ENCODE data around the gene TBC1D1. TPM values are rescaled to one million over a fixed set of nuclear protein-coding genes. Genes with fewer than 3 reads are reported as not detected.

Gene TBC1D1
- total RNA-seq, 1 donor from 2014 or later: 54.5 TPM

GRCh38 chr4:37885496-37885895, 5.4 kb upstream of the TBC1D1 start:
- no peaks in the 10 kb centered on the region for H3K9me3 Mint-ChIP-seq (ENCODE audit: unreplicated experiment)
- TF ChIP-seq EZH2 (IDR thresholded peaks at IDR 0.05; ENCODE audit: insufficient read depth, low read length): no peak
- no peak for TF ChIP-seq CTCF (IDR thresholded peaks at IDR 0.05; ENCODE audit: insufficient read depth, low read depth, low read length)
- H2AFZ ChIP-seq (ENCODE audit: low read depth, low read length): no peak overlapping the region
- DNase-seq (ENCODE audit: low read depth) (peak; percentile 41), FAIRE-seq (no peak)
- no peak overlapping the region for H3K9ac ChIP-seq (ENCODE audit: low read length)
- H3K9me3 ChIP-seq (ENCODE audit: insufficient read depth, low read depth, low read length): no peaks in the 10 kb centered on the region
- no peak overlapping the region for H3K4me3 Mint-ChIP-seq (ENCODE audit: unreplicated experiment)
- H3K4me3 ChIP-seq (ENCODE audit: insufficient read depth, low read depth, low read length): no peak overlapping the region
- H3K27me3 Mint-ChIP-seq (ENCODE audit: low read depth, unreplicated experiment): peaks cover 41% of the 10 kb centered on the region
- peaks cover 7% of the 10 kb centered on the region for H3K4me1 ChIP-seq (ENCODE audit: insufficient read depth, low read length)
- peaks cover 17% of the 10 kb centered on the region for H3K27me3 ChIP-seq (ENCODE audit: insufficient read depth, low read length)
- H3K27ac Mint-ChIP-seq (ENCODE audit: unreplicated experiment): no peak overlapping the region
- no peak overlapping the region for H3K4me2 ChIP-seq (ENCODE audit: low read length)
- no peaks in the 10 kb centered on the region for H3K36me3 ChIP-seq (ENCODE audit: insufficient read depth, low read length)
- peaks cover 1% of the 10 kb centered on the region for H3K4me1 Mint-ChIP-seq (ENCODE audit: low read depth, unreplicated experiment)
- no peaks in the 10 kb centered on the region for H3K36me3 Mint-ChIP-seq (ENCODE audit: low read depth, unreplicated experiment)
- no peaks in the 10 kb centered on the region for H4K20me1 ChIP-seq (ENCODE audit: insufficient read depth, low read length)
- H3K27ac ChIP-seq (ENCODE audit: low read depth, low read length): no peak overlapping the region
- H3K79me2 ChIP-seq (ENCODE audit: insufficient read depth, low read length): no peaks in the 10 kb centered on the region

- Mint-ChIP-seq H3K4me1 (ENCODE audit: low read depth, unreplicated experiment) (no peaks in the 10 kb centered on the region), H3K27ac (ENCODE audit: unreplicated experiment) (no peak overlapping the region), H3K9me3 (ENCODE audit: unreplicated experiment) (no peaks in the 10 kb centered on the region), H3K27me3 (ENCODE audit: low read depth, unreplicated experiment) (peaks cover 60% of the 10 kb centered on the region), H3K4me3 (ENCODE audit: unreplicated experiment) (peak overlapping the region; percentile 67), H3K36me3 (ENCODE audit: low read depth, unreplicated experiment) (no peaks in the 10 kb centered on the region)
- peak overlapping the region; percentile 88 for H3K4me2 ChIP-seq (ENCODE audit: low read length)
- H3K9me3 ChIP-seq (ENCODE audit: insufficient read depth, low read depth, low read length): no peaks in the 10 kb centered on the region
- no peaks in the 10 kb centered on the region for H3K79me2 ChIP-seq (ENCODE audit: insufficient read depth, low read length)
- H3K36me3 ChIP-seq (ENCODE audit: insufficient read depth, low read length): no peaks in the 10 kb centered on the region
- H3K4me3 ChIP-seq (ENCODE audit: insufficient read depth, low read depth, low read length): peak overlapping the region; percentile 62
- peak overlapping the region; percentile 75 for H2AFZ ChIP-seq (ENCODE audit: low read depth, low read length)
- no peaks in the 10 kb centered on the region for H4K20me1 ChIP-seq (ENCODE audit: insufficient read depth, low read length)
- DNase-seq (ENCODE audit: low read depth) (no peak), FAIRE-seq (no peak)
- no peak overlapping the region for H3K9ac ChIP-seq (ENCODE audit: low read length)
- H3K27ac ChIP-seq (ENCODE audit: low read depth, low read length): no peak overlapping the region
- peaks cover 8% of the 10 kb centered on the region for H3K4me1 ChIP-seq (ENCODE audit: insufficient read depth, low read length)
- peaks cover 22% of the 10 kb centered on the region for H3K27me3 ChIP-seq (ENCODE audit: insufficient read depth, low read length)
- TF ChIP-seq EZH2 (IDR thresholded peaks at IDR 0.05; ENCODE audit: insufficient read depth, low read length) (peak; percentile 74), CTCF (IDR thresholded peaks at IDR 0.05; ENCODE audit: insufficient read depth, low read depth, low read length) (no peak)
Measured at GRCh38 chr4:37889849-37890800, 759 bp upstream of the TBC1D1 start.

All from astrocyte (in vitro differentiated cells and primary cell).